ENCODE results near the gene TRIM13. TPM values are rescaled to one million over a fixed set of nuclear protein-coding genes. Genes with fewer than 3 reads are reported as not detected.

Gene TRIM13
- total RNA-seq, 1 donor from 2014 or later, result 29.5 TPM

- no peak for DNase-seq
- no peaks in the 10 kb centered on the region for H3K36me3 ChIP-seq
- TF ChIP-seq CTCF (IDR thresholded peaks at IDR 0.05), result no peak
- H3K9me3 ChIP-seq, result no peaks in the 10 kb centered on the region
- intact Hi-C loops (cut with DNase I), result no loop called here
- no peak for ATAC-seq
- H3K4me3 ChIP-seq, result no peak overlapping the region
- H3K4me1 ChIP-seq, result no peaks in the 10 kb centered on the region
- no peak overlapping the region for H3K27ac ChIP-seq
- no peaks in the 10 kb centered on the region for H3K27me3 ChIP-seq
Observed at GRCh38 chr13:49956131-49956530, 40.7 kb upstream of the TRIM13 start.

- no peaks in the 10 kb centered on the region for H3K36me3 ChIP-seq
- no peak for DNase-seq
- ATAC-seq, result no peak
- intact Hi-C loops (cut with DNase I), result no loop called here
- H3K27ac ChIP-seq, result no peak overlapping the region
- no peaks in the 10 kb centered on the region for H3K27me3 ChIP-seq
- H3K4me1 ChIP-seq, result no peaks in the 10 kb centered on the region
- no peak overlapping the region for H3K4me3 ChIP-seq
- TF ChIP-seq CTCF (IDR thresholded peaks at IDR 0.05), result no peak
- H3K9me3 ChIP-seq, result no peaks in the 10 kb centered on the region
Observed at GRCh38 chr13:49958321-49958720, 38.5 kb upstream of the TRIM13 start.

- H3K4me3 ChIP-seq, result no peak overlapping the region
- ATAC-seq, result no peak
- intact Hi-C loops (cut with DNase I), result no loop called here
- H3K27me3 ChIP-seq, result no peaks in the 10 kb centered on the region
- H3K36me3 ChIP-seq, result no peaks in the 10 kb centered on the region
- H3K9me3 ChIP-seq, result no peaks in the 10 kb centered on the region
- H3K27ac ChIP-seq, result no peak overlapping the region
- DNase-seq, result no peak
- no peaks in the 10 kb centered on the region for H3K4me1 ChIP-seq
- no peak for TF ChIP-seq CTCF (IDR thresholded peaks at IDR 0.05)
Observed at GRCh38 chr13:49967456-49967855, 29.4 kb upstream of the TRIM13 start.

GRCh38 chr13:49972709-49973108 is 24.1 kb upstream of the TRIM13 start:
- Histone ChIP-seq H3K4me1 (no peaks in the 10 kb centered on the region), H3K9me3 (no peaks in the 10 kb centered on the region), H3K36me3 (no peaks in the 10 kb centered on the region), H3K4me3 (no peak overlapping the region), H3K27ac (no peak overlapping the region), H3K27me3 (no peaks in the 10 kb centered on the region)
- no peak for DNase-seq
- no peak for TF ChIP-seq CTCF (IDR thresholded peaks at IDR 0.05)
- no peak for ATAC-seq
- intact Hi-C loops (cut with DNase I), result no loop called here

GRCh38 chr13:49975826-49976225 is 21.0 kb upstream of the TRIM13 start:
- ATAC-seq (no peak), DNase-seq (no peak)
- intact Hi-C loops (cut with DNase I), result no loop called here
- no peaks in the 10 kb centered on the region for H3K9me3 ChIP-seq
- H3K27me3 ChIP-seq, result no peaks in the 10 kb centered on the region
- H3K36me3 ChIP-seq, result no peaks in the 10 kb centered on the region
- H3K4me3 ChIP-seq, result no peak overlapping the region
- no peak for TF ChIP-seq CTCF (IDR thresholded peaks at IDR 0.05)
- no peaks in the 10 kb centered on the region for H3K4me1 ChIP-seq
- H3K27ac ChIP-seq, result no peak overlapping the region

All from upper lobe of right lung (tissue), 1 donor.